ENCODE data around the gene CDH26. TPM values are rescaled to one million over a fixed set of nuclear protein-coding genes. Genes with fewer than 3 reads are reported as not detected.

Gene CDH26
- total and polyA plus RNA-seq, 2 donors = 1.4 to 4.1 TPM

GRCh38 chr20:60022849-60023248, 64.6 kb downstream of the CDH26 start:
- Histone ChIP-seq H3K27ac (ENCODE audit: low read depth) (no peak overlapping the region), H3K4me1 (ENCODE audit: insufficient read depth) (no peaks in the 10 kb centered on the region), H3K4me3 (ENCODE audit: low read depth, low read length) (no peak overlapping the region), H3K36me3 (ENCODE audit: insufficient read depth) (no peaks in the 10 kb centered on the region)
- no peak for DNase-seq (ENCODE audit: extremely low spot score)
- WGBS = 91% methylated on average over 1 of the region's 1 CpG

- Histone ChIP-seq H3K4me3 (ENCODE audit: low read depth, low read length) (no peak overlapping the region), H3K36me3 (ENCODE audit: insufficient read depth) (no peaks in the 10 kb centered on the region), H3K27ac (ENCODE audit: low read depth) (no peak overlapping the region), H3K4me1 (ENCODE audit: insufficient read depth) (no peaks in the 10 kb centered on the region)
- no peak for DNase-seq (ENCODE audit: extremely low spot score)
- 52% methylated on average over 3 of the region's 3 CpGs for WGBS
Measured at GRCh38 chr20:60024245-60024644, 66.0 kb downstream of the CDH26 start.

GRCh38 chr20:60024801-60025200, 66.6 kb downstream of the CDH26 start:
- no peak overlapping the region for H3K4me3 ChIP-seq (ENCODE audit: low read depth, low read length)
- H3K36me3 ChIP-seq (ENCODE audit: insufficient read depth) = no peaks in the 10 kb centered on the region
- no peak for DNase-seq (ENCODE audit: extremely low spot score)
- 67% methylated on average over 5 of the region's 5 CpGs for WGBS
- H3K27ac ChIP-seq (ENCODE audit: low read depth) = no peak overlapping the region
- no peaks in the 10 kb centered on the region for H3K4me1 ChIP-seq (ENCODE audit: insufficient read depth)

GRCh38 chr20:60026010-60026409, 67.8 kb downstream of the CDH26 start:
- no peak for DNase-seq (ENCODE audit: extremely low spot score)
- H3K27ac ChIP-seq (ENCODE audit: low read depth) = no peak overlapping the region
- no peaks in the 10 kb centered on the region for H3K36me3 ChIP-seq (ENCODE audit: insufficient read depth)
- no peak overlapping the region for H3K4me3 ChIP-seq (ENCODE audit: low read depth, low read length)
- 74% methylated on average over 4 of the region's 4 CpGs for WGBS
- H3K4me1 ChIP-seq (ENCODE audit: insufficient read depth) = no peaks in the 10 kb centered on the region

- DNase-seq (ENCODE audit: extremely low spot score) = no peak
- Histone ChIP-seq H3K4me3 (ENCODE audit: low read depth, low read length) (no peak overlapping the region), H3K36me3 (ENCODE audit: insufficient read depth) (no peaks in the 10 kb centered on the region), H3K4me1 (ENCODE audit: insufficient read depth) (no peaks in the 10 kb centered on the region), H3K27ac (ENCODE audit: low read depth) (no peak overlapping the region)
- 86% methylated on average over 1 of the region's 1 CpG for WGBS
Measured at GRCh38 chr20:60030471-60030870, 72.2 kb downstream of the CDH26 start.

GRCh38 chr20:60031107-60031506, 72.9 kb downstream of the CDH26 start:
- DNase-seq (ENCODE audit: extremely low spot score) = no peak
- no peaks in the 10 kb centered on the region for H3K36me3 ChIP-seq (ENCODE audit: insufficient read depth)
- H3K27ac ChIP-seq (ENCODE audit: low read depth) = no peak overlapping the region
- 38% methylated on average over 9 of the region's 9 CpGs for WGBS
- no peak overlapping the region for H3K4me3 ChIP-seq (ENCODE audit: low read depth, low read length)
- H3K4me1 ChIP-seq (ENCODE audit: insufficient read depth) = no peaks in the 10 kb centered on the region

- H3K4me3 ChIP-seq (ENCODE audit: low read depth, low read length) = no peak overlapping the region
- 62% methylated on average over 9 of the region's 9 CpGs for WGBS
- DNase-seq (ENCODE audit: extremely low spot score) = no peak
- no peaks in the 10 kb centered on the region for H3K36me3 ChIP-seq (ENCODE audit: insufficient read depth)
- no peak overlapping the region for H3K27ac ChIP-seq (ENCODE audit: low read depth)
- no peaks in the 10 kb centered on the region for H3K4me1 ChIP-seq (ENCODE audit: insufficient read depth)
Measured at GRCh38 chr20:60034231-60035110, 76.2 kb downstream of the CDH26 start.

- Histone ChIP-seq H3K4me3 (ENCODE audit: low read depth, low read length) (no peak overlapping the region), H3K27ac (ENCODE audit: low read depth) (no peak overlapping the region), H3K4me1 (ENCODE audit: insufficient read depth) (no peaks in the 10 kb centered on the region), H3K36me3 (ENCODE audit: insufficient read depth) (no peaks in the 10 kb centered on the region)
- 71% methylated on average over 6 of the region's 6 CpGs for WGBS
- DNase-seq (ENCODE audit: extremely low spot score) = no peak
Measured at GRCh38 chr20:60035486-60035885, 77.3 kb downstream of the CDH26 start.

GRCh38 chr20:60036346-60036745, 78.1 kb downstream of the CDH26 start:
- no peak for DNase-seq (ENCODE audit: extremely low spot score)

GRCh38 chr20:60036746-60037499, 78.7 kb downstream of the CDH26 start:
- no peak overlapping the region for H3K27ac ChIP-seq (ENCODE audit: low read depth)
- H3K4me3 ChIP-seq (ENCODE audit: low read depth, low read length) = no peak overlapping the region

More at GRCh38 chr20:60036346-60036745, 78.1 kb downstream of the CDH26 start:
- H3K4me1 ChIP-seq (ENCODE audit: insufficient read depth) = no peaks in the 10 kb centered on the region
- H3K36me3 ChIP-seq (ENCODE audit: insufficient read depth) = no peaks in the 10 kb centered on the region
- WGBS = 90% methylated on average over 4 of the region's 4 CpGs
- no peak overlapping the region for H3K4me3 ChIP-seq (ENCODE audit: low read depth, low read length)
- no peak overlapping the region for H3K27ac ChIP-seq (ENCODE audit: low read depth)

GRCh38 chr20:60038400-60039008, 80.3 kb downstream of the CDH26 start:
- no peak for DNase-seq (ENCODE audit: extremely low spot score)
- no peak overlapping the region for H3K27ac ChIP-seq (ENCODE audit: low read depth)
- H3K36me3 ChIP-seq (ENCODE audit: insufficient read depth) = no peaks in the 10 kb centered on the region
- 64% methylated on average over 4 of the region's 4 CpGs for WGBS
- H3K4me1 ChIP-seq (ENCODE audit: insufficient read depth) = no peaks in the 10 kb centered on the region
- no peak overlapping the region for H3K4me3 ChIP-seq (ENCODE audit: low read depth, low read length)

More at GRCh38 chr20:60036746-60037499, 78.7 kb downstream of the CDH26 start:
- 63% methylated on average over 10 of the region's 10 CpGs for WGBS
- no peaks in the 10 kb centered on the region for H3K4me1 ChIP-seq (ENCODE audit: insufficient read depth)
- DNase-seq (ENCODE audit: extremely low spot score) = no peak
- no peaks in the 10 kb centered on the region for H3K36me3 ChIP-seq (ENCODE audit: insufficient read depth)

- no peak for DNase-seq (ENCODE audit: extremely low spot score)
- H3K27ac ChIP-seq (ENCODE audit: low read depth) = no peak overlapping the region
- H3K4me3 ChIP-seq (ENCODE audit: low read depth, low read length) = no peak overlapping the region
- WGBS = 92% methylated on average over 3 of the region's 3 CpGs
- H3K4me1 ChIP-seq (ENCODE audit: insufficient read depth) = no peaks in the 10 kb centered on the region
- no peaks in the 10 kb centered on the region for H3K36me3 ChIP-seq (ENCODE audit: insufficient read depth)
Measured at GRCh38 chr20:60039526-60039925, 81.3 kb downstream of the CDH26 start.

- no peaks in the 10 kb centered on the region for H3K4me1 ChIP-seq (ENCODE audit: insufficient read depth)
Measured at GRCh38 chr20:60040471-60041162, 82.4 kb downstream of the CDH26 start.

More at GRCh38 chr20:60040471-60041162, 82.4 kb downstream of the CDH26 start:
- no peak for DNase-seq (ENCODE audit: extremely low spot score)
- Histone ChIP-seq H3K4me3 (ENCODE audit: low read depth, low read length) (no peak overlapping the region), H3K36me3 (ENCODE audit: insufficient read depth) (no peaks in the 10 kb centered on the region), H3K27ac (ENCODE audit: low read depth) (no peak overlapping the region)
- 96% methylated on average over 8 of the region's 8 CpGs for WGBS

All from urinary bladder (tissue), 4 donors.